GM19351 (cell line): ENCODE measurements around the gene SLC46A1.

Experiments
- ATAC-seq: cut with Tn5 transposase; IDR thresholded peaks from one replicate; pipeline ENCODE4 v1.9.1; 2021; ENCODE audit warnings: mild to moderate bottlenecking, moderate library complexity; ENCODE audit not compliant: unreplicated experiment

Gene SLC46A1

DNA sequence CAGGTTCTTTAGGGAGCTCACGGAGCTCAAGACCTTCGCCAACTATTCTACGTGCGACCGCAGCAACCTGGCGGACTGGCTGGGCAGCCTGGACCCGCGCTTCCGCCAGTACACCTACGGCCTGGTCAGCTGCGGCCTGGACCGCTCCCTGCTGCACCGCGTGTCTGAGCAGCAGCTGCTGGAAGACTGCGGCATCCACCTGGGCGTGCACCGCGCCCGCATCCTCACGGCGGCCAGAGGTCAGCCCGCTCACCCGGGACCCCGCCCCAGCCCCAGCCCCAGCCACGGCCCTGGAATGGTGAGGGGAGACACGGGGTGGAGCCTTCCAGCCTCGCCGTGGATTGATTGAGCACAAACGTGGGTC lies 21.0 kb downstream of the SLC46A1 start:
- peak; percentile 28 for ATAC-seq

GRCh38 chr17:28384281-28385036 lies 21.6 kb downstream of the SLC46A1 start:
- peak; percentile 72 for ATAC-seq

GRCh38 chr17:28381141-28381825 lies 24.7 kb downstream of the SLC46A1 start:
- ATAC-seq = no peak

GRCh38 chr17:28379814-28380801 lies 25.9 kb downstream of the SLC46A1 start:
- ATAC-seq = no peak

DNA sequence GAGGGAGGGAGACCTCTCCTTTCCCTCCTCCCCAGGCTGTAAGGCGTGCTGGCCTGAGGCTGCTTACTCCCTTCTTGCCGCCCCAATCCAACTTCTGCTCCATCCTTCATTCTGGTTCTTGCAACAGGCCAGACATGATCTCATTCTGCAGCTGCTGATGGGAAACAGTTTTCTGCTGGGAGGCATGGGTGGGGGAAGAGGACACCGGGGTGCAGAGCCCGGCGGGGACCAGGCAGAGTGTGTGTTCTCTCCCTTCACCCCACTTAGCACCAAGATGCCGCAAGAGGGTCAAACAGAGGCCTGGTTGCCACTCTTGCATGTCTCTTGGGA lies 33.1 kb downstream of the SLC46A1 start:
- no peak for ATAC-seq

DNA sequence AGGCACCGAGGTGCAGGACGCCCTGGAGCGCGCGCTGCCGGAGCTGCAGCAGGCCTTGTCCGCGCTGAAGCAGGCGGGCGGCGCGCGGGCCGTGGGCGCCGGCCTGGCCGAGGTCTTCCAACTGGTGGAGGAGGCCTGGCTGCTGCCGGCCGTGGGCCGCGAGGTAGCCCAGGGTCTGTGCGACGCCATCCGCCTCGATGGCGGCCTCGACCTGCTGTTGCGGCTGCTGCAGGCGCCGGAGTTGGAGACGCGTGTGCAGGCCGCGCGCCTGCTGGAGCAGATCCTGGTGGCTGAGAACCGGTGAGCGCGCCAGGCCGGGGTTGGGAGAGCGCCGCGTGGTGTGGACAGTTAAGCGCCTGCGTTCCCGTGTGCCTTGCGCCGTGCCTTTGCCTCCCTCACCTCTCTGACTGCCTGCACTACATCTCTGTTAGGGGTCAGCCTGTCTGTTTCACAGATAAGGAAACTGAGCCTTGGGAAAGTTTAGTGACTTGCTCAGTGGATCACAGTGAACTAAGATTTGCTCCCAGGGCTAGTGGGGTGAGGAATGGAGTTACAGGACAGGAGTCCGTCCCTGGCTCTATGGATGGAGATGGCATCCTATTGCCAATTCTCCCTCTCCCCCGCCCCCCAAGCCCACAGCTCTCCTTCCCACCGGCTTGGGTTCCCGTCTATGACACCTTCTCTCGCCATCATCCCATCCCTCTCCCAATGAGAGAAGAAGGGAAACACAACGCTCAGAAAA lies 33.6 kb downstream of the SLC46A1 start:
- peak; percentile 9 for ATAC-seq

GRCh38 chr17:28371245-28372202 lies 34.5 kb downstream of the SLC46A1 start, which contains the start of gene SARM1:
TSS of gene SARM1 (plus strand) at chr17:28371694. CDS start at chr17:28372033, 339 bp downstream.
- peak; percentile 81 for ATAC-seq

DNA sequence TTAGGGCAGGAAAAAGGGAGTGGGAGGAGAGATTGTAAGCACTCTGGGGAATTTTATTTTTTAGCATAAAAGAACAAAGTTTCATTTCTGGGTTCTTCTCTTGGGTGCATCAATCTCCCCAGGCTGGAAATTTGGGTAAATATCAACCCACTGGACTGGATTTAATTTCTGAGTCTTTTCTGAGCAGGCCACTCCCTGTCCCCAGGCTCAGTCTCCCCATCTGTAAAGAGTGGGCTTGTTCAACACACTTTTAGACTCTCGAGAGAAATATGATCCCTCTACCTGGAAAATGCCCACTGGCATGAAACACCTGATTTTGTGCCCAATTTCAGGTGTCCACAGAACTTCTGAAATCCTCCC lies 35.3 kb downstream of the SLC46A1 start:
- ATAC-seq = no peak

- no peak for ATAC-seq
These were observed 35.8 kb downstream of the SLC46A1 start, which contains the start of gene VTN for GRCh38 chr17:28370035-28370743. TSS of gene VTN (minus strand) at chr17:28370307. CDS start at chr17:28370203, 104 bp downstream.

GRCh38 chr17:28369684-28370034 lies 36.4 kb downstream of the SLC46A1 start:
- no peak for ATAC-seq

GRCh38 chr17:28368915-28369683 lies 36.9 kb downstream of the SLC46A1 start:
- no peak for ATAC-seq

DNA sequence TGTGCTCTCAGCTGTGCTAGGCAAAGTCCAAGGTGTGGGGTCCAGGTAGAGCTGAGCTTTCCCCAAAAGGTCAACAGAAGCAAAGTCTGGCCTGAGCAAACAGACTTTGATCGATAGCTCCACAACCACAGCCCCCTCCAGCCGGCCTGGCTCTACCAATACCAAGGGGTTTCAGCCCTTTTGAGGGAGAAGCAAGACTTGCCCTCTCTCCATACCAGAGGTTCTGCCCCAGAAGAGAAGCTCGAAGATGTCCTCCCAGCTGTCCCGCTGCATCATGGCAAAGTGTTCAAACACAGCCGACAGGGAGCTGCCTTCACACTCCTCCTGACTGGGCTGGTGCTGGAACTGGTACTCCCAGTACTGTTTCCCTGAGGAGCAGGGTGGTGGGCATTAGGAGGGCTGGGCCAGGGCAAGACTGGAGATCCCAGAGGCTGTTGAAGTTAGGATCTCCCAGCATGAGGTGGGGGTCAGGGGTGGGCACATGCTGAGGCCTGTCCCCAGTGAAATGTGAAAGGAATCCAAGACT lies 37.6 kb downstream of the SLC46A1 start:
- no peak for ATAC-seq

DNA sequence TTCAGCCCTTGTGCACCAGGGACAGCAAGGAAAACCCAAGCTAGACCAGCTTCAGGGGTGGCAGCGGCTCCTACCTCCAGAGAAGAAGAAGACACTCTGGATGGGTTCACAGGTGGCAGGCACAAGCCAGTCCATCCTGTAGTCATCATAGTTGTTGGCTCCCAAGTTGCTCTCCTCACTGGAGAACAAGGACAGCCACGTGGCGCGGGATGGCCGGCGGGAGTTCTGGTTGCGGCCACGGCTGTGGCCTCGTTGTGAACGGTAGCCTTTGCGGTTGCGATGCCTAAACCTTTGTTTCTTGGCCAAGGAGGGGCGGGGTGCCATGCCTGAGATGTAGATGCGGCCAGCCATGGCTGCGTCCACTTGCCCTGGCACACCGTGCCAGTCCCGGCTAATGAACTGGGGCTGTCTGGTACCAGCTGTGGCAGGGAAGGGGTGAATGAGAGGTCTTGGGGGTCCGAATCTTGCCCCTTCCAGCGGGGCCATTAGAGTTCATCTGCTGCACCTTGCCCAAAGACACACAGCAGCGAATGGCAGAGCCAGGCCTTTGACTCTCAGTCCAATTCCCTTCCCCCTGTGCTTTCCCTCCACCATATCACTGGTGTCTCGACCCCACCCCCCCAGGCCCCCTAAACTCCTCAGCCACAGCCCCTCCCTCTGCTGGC lies 38.2 kb downstream of the SLC46A1 start:
- no peak for ATAC-seq

GRCh38 chr17:28366605-28367004 lies 39.4 kb downstream of the SLC46A1 start:
- no peak for ATAC-seq

- no peak for ATAC-seq
These were observed 40.5 kb downstream of the SLC46A1 start for GRCh38 chr17:28365487-28365886.

- no peak for ATAC-seq
These were observed 41.2 kb downstream of the SLC46A1 start, which contains the start of gene SEBOX for GRCh38 chr17:28364665-28365363. TSS of gene SEBOX (minus strand) at chr17:28365199. CDS start at chr17:28365151, 48 bp downstream.
